Measurements from ENCODE around the gene EDIL3. TPM values are rescaled to one million over a fixed set of nuclear protein-coding genes. Genes with fewer than 3 reads are reported as not detected.

EDIL3 gene
- total and polyA plus RNA-seq, 2 donors (not counting 1 experiment from before 2014, with no cell fraction given) = 12.1 to 149 TPM

DNA sequence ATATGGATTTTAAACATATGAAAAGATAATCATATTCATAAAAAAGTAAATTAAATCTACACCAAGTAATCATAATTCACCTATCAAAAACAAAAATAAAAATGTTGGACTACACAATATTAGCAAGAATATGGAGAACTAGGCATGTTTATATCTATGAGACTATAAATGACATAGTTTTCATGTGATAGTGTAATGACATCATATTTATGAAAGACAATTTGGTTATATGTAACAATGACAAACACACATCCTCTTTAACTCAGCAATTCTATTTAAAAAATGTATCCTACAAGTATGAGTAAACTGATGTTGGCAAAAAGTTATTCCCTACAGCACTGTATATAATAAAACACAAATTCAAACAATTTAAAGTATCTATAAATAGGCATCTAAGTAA is 312.3 kb downstream of the EDIL3 start:
- no peak for DNase-seq (ENCODE audit: low read depth in 2 of 2)
- Histone ChIP-seq H3K9me3 (ENCODE audit: control insufficient read depth, insufficient read depth, low read depth, low read length) (no peaks in the 10 kb centered on the region), H3K9ac (ENCODE audit: insufficient read depth, low read length) (no peak overlapping the region), H3K4me1 (ENCODE audit: control insufficient read depth, extremely low read depth, insufficient read depth, low read length) (no peaks in the 10 kb centered on the region), H3K27ac (ENCODE audit: insufficient read depth, low read length) (no peak overlapping the region), H4K20me1 (ENCODE audit: control insufficient read depth, extremely low read depth, insufficient read depth, low read length) (no peaks in the 10 kb centered on the region), H3K4me2 (ENCODE audit: extremely low read depth, insufficient read depth, low read length) (no peak overlapping the region), H2AFZ (ENCODE audit: low read length) (no peak overlapping the region), H3K36me3 (ENCODE audit: control insufficient read depth, insufficient read depth, low read length) (no peaks in the 10 kb centered on the region), H3K4me3 (replicated peaks in 1 of 4; ENCODE audit: control extremely low read depth in 1 of 4, insufficient read depth in 1 of 4, low read depth in 3 of 4, low read length in 4 of 4) (no peak overlapping the region), H3K79me2 (ENCODE audit: control insufficient read depth, insufficient read depth, low read length) (no peaks in the 10 kb centered on the region), H3K27me3 (ENCODE audit: control insufficient read depth, insufficient read depth, low read length) (no peaks in the 10 kb centered on the region)
- TF ChIP-seq CTCF (conservative IDR thresholded peaks at IDR 0.05 in 1 of 2, IDR thresholded peaks at IDR 0.05 in 1 of 2; ENCODE audit: low read depth in 1 of 2, low read length in 2 of 2) (no peak), EZH2 (IDR thresholded peaks at IDR 0.05; ENCODE audit: low read length, missing control alignments) (no peak)

DNA sequence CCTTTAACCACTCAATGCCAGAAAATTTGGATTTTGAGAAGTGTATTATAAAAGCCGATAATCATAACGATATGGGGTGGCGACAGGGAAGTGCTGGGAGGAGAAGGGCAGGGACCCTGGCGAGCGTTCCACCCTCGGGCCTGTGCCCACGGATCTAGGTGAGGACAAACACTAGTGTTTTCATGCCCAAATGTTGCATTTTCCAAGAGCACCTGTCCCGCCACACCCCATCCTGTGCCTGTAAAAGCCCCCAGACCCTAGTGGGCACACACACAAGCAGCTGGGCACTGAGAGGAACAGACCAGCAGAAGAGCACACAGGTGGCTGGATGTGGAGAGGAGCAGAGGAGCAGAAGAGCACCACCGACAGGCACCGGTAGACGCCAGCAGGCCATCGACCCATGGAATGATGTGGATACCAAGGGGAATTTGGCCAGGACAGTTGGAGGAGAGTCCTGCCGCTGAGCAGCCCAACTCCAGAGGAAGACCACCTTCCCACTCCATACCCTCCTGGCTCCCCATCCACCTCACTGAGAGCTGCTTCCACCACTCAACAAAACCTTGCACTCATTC is 315.0 kb downstream of the EDIL3 start:
- Histone ChIP-seq H3K9me3 (ENCODE audit: control insufficient read depth, insufficient read depth, low read depth, low read length) (no peaks in the 10 kb centered on the region), H3K27ac (ENCODE audit: insufficient read depth, low read length) (no peak overlapping the region), H3K9ac (ENCODE audit: insufficient read depth, low read length) (no peak overlapping the region), H3K36me3 (ENCODE audit: control insufficient read depth, insufficient read depth, low read length) (no peaks in the 10 kb centered on the region), H3K4me1 (ENCODE audit: control insufficient read depth, extremely low read depth, insufficient read depth, low read length) (no peaks in the 10 kb centered on the region), H3K4me2 (ENCODE audit: extremely low read depth, insufficient read depth, low read length) (no peak overlapping the region), H3K79me2 (ENCODE audit: control insufficient read depth, insufficient read depth, low read length) (no peaks in the 10 kb centered on the region), H4K20me1 (ENCODE audit: control insufficient read depth, extremely low read depth, insufficient read depth, low read length) (no peaks in the 10 kb centered on the region), H2AFZ (ENCODE audit: low read length) (no peak overlapping the region), H3K27me3 (ENCODE audit: control insufficient read depth, insufficient read depth, low read length) (no peaks in the 10 kb centered on the region), H3K4me3 (replicated peaks in 1 of 4; ENCODE audit: control extremely low read depth in 1 of 4, insufficient read depth in 1 of 4, low read depth in 3 of 4, low read length in 4 of 4) (no peak overlapping the region)
- TF ChIP-seq CTCF (conservative IDR thresholded peaks at IDR 0.05 in 1 of 2, IDR thresholded peaks at IDR 0.05 in 1 of 2; ENCODE audit: low read depth in 1 of 2, low read length in 2 of 2) (no peak), EZH2 (IDR thresholded peaks at IDR 0.05; ENCODE audit: low read length, missing control alignments) (no peak)
- no peak for DNase-seq (ENCODE audit: low read depth in 2 of 2)

DNA sequence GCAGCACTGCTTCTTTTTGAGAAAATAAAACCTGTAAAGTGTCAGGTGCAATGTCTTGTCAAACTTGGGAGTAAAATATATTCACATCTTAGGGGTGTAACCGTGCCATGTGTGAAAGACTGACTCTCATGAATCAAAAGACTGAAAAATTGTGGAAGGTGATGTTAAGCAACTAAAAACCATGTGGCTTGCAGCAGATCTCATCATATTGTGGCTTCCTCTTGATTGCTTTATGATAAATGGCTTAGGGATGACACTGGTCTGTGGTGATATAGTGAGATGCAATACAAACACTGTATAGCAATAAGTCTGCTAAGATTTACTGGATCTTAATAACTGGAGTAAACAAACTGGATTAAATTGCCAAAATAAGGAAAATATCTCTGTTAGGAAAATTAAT is 321.6 kb downstream of the EDIL3 start:
- H3K4me1 ChIP-seq (ENCODE audit: control insufficient read depth, extremely low read depth, insufficient read depth, low read length) = no peaks in the 10 kb centered on the region
- H3K4me3 ChIP-seq (replicated peaks in 1 of 4; ENCODE audit: control extremely low read depth in 1 of 4, insufficient read depth in 1 of 4, low read depth in 3 of 4, low read length in 4 of 4) = no peak overlapping the region
- no peak for TF ChIP-seq EZH2 (IDR thresholded peaks at IDR 0.05; ENCODE audit: low read length, missing control alignments)
- H3K9ac ChIP-seq (ENCODE audit: insufficient read depth, low read length) = no peak overlapping the region
- no peaks in the 10 kb centered on the region for H3K36me3 ChIP-seq (ENCODE audit: control insufficient read depth, insufficient read depth, low read length)
- no peaks in the 10 kb centered on the region for H4K20me1 ChIP-seq (ENCODE audit: control insufficient read depth, extremely low read depth, insufficient read depth, low read length)
- no peak overlapping the region for H3K27ac ChIP-seq (ENCODE audit: insufficient read depth, low read length)
- H2AFZ ChIP-seq (ENCODE audit: low read length) = no peak overlapping the region
- H3K9me3 ChIP-seq (ENCODE audit: control insufficient read depth, insufficient read depth, low read depth, low read length) = no peaks in the 10 kb centered on the region
- no peaks in the 10 kb centered on the region for H3K27me3 ChIP-seq (ENCODE audit: control insufficient read depth, insufficient read depth, low read length)
- no peak for DNase-seq (ENCODE audit: low read depth in 2 of 2)
- no peak overlapping the region for H3K4me2 ChIP-seq (ENCODE audit: extremely low read depth, insufficient read depth, low read length)
- H3K79me2 ChIP-seq (ENCODE audit: control insufficient read depth, insufficient read depth, low read length) = no peaks in the 10 kb centered on the region

Measured in fibroblast of lung (primary cell).